HG03565 (cell line): ENCODE results near the gene MAN2B2.
"Not testable (repeated sequence)": the region's sequence is repeated elsewhere in the genome, so short reads cannot be mapped to it uniquely, and the experiment has no call there.

Source experiments
- ATAC-seq: cut with Tn5 transposase; IDR thresholded peaks from one replicate; pipeline ENCODE4 v1.9.1; 2021; ENCODE audit warnings: mild to moderate bottlenecking, moderate library complexity; ENCODE audit not compliant: unreplicated experiment

MAN2B2 gene

GRCh38 chr4:6663596-6664393, 88.8 kb downstream of the MAN2B2 start:
- no peak for ATAC-seq

GRCh38 chr4:6665320-6665654, 90.3 kb downstream of the MAN2B2 start:
- ATAC-seq, result no peak

- no peak for ATAC-seq
These were observed 93.4 kb downstream of the MAN2B2 start for GRCh38 chr4:6668391-6668790.

GRCh38 chr4:6671648-6672047, 96.7 kb downstream of the MAN2B2 start:
- no peak for ATAC-seq

GRCh38 chr4:6672131-6672530, 97.1 kb downstream of the MAN2B2 start:
- no peak for ATAC-seq

- not testable (repeated sequence) for ATAC-seq
These were observed 97.7 kb downstream of the MAN2B2 start for GRCh38 chr4:6672541-6673190.
